NT2/D1 (cell line): Measurements from ENCODE around the gene RAX2.

Experiments used
- DNase-seq: peaks from one replicate; pipeline ENCODE4 v3.0.0-alpha.2; 2011; ENCODE audit warnings: low read depth, low spot score
- H3K27me3 ChIP-seq: 2 replicates; pipeline ENCODE4 v1.6.0; 2011; ENCODE audit warnings: mild to moderate bottlenecking; ENCODE audit not compliant: insufficient read length, insufficient read depth
- H3K36me3 ChIP-seq: 2 replicates; pipeline ENCODE4 v1.6.1; 2011; ENCODE audit warnings: mild to moderate bottlenecking, low read length, mixed read lengths; ENCODE audit not compliant: insufficient read depth, insufficient read length
- H3K4me1 ChIP-seq: 2 replicates; pipeline ENCODE4 v1.5.1; 2011; ENCODE audit not compliant: insufficient read depth, insufficient read length
- H3K4me3 ChIP-seq: 2 replicates; pipeline ENCODE4 v1.5.1; 2011; ENCODE audit warnings: low read depth; ENCODE audit not compliant: insufficient read length
- H3K9ac ChIP-seq: 2 replicates; pipeline ENCODE4 v1.6.0; 2011; ENCODE audit warnings: low read depth; ENCODE audit not compliant: insufficient read length
- H3K9me3 ChIP-seq: 2 replicates; pipeline ENCODE4 v1.5.1; 2011; ENCODE audit warnings: mild to moderate bottlenecking, low read length; ENCODE audit not compliant: insufficient read depth
- SUZ12 ChIP-seq: IDR thresholded peaks from 2 replicates; pipeline ENCODE4 v1.6.1; 2011; ENCODE audit not compliant: insufficient read length, insufficient read depth; ENCODE audit errors: extremely low read depth
- YY1 ChIP-seq: IDR thresholded peaks from 2 replicates; pipeline ENCODE4 v1.6.1; 2011; ENCODE audit not compliant: insufficient read length, insufficient read depth
- ZNF274 ChIP-seq: IDR thresholded peaks from 2 replicates; pipeline ENCODE4 v1.6.1; 2011; ENCODE audit warnings: mild to moderate bottlenecking, low read depth, low read length

RAX2 gene

GRCh38 chr19:3725121-3725520 lies 46.9 kb downstream of the RAX2 start:
- Histone ChIP-seq H3K9me3 (no peaks in the 10 kb centered on the region), H3K4me3 (no peak overlapping the region), H3K27me3 (no peaks in the 10 kb centered on the region), H3K9ac (no peak overlapping the region), H3K36me3 (no peaks in the 10 kb centered on the region), H3K4me1 (peaks cover 24% of the 10 kb centered on the region)
- TF ChIP-seq SUZ12 (no peak), ZNF274 (no peak), YY1 (no peak)
- DNase-seq: no peak

GRCh38 chr19:3723883-3724282 lies 48.1 kb downstream of the RAX2 start:
- TF ChIP-seq SUZ12 (no peak), YY1 (no peak), ZNF274 (no peak)
- DNase-seq: no peak
- Histone ChIP-seq H3K9me3 (no peaks in the 10 kb centered on the region), H3K4me3 (no peak overlapping the region), H3K4me1 (peaks cover 20% of the 10 kb centered on the region), H3K36me3 (no peaks in the 10 kb centered on the region), H3K9ac (peak overlapping the region; percentile 23), H3K27me3 (no peaks in the 10 kb centered on the region)

DNA sequence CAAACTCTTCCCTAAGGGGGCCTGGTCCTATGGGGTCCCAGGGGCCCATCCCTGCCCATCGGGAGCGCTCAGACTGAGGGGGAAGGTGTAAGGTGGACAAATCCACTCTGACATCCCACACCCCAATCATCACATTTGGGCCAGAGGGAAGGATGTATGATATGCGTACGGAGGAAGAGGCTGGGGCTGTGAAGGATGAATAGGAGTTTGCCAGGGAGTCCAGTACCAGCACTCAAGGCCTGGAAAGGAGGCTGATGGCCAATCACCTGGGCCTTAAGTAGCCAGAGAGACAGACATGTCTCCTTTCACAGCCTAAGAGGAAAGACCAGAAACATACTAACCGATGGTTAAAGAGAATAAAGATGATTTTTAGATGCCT lies 48.9 kb downstream of the RAX2 start:
- Histone ChIP-seq H3K27me3 (no peaks in the 10 kb centered on the region), H3K4me1 (peaks cover 15% of the 10 kb centered on the region), H3K9me3 (no peaks in the 10 kb centered on the region), H3K4me3 (peak overlapping the region; percentile 9), H3K9ac (no peak overlapping the region), H3K36me3 (no peaks in the 10 kb centered on the region)
- TF ChIP-seq YY1 (no peak), SUZ12 (no peak), ZNF274 (no peak)
- DNase-seq: no peak

DNA sequence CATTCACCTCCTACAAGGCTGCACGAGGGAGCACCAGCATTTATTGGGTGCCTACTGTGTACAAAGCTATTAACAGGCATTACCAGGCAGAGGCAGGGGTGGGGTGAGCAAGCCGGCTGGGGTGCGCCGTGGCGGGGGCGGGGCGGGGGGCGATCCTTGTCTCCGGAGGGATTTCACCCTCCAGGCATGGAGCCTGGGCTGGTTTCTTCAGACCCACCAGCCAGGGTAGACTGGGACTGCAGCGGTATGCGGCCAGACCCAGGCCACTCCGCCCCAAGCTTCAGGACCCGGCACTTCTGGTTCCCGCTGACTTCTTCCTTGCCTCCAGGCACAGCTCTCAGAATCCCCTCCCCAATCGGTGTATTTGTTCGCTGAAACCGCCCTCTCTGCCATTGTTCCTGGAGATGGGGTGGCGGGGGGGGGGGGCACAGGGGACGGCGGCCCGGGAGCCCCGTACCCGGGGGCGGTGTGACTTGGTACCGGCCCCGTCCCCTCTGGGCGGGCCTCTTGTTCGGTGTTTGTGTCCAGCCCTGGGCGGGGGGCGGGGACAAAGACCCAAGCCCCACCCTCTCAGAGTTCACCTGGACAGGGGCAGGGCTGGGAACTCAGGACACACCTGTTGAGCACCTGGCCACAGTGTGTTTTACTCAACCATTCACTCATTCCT lies 49.5 kb downstream of the RAX2 start:
- TF ChIP-seq ZNF274 (no peak), YY1 (no peak), SUZ12 (no peak)
- no peaks in the 10 kb centered on the region for H3K36me3 ChIP-seq
- no peaks in the 10 kb centered on the region for H3K9me3 ChIP-seq
- peaks cover 15% of the 10 kb centered on the region for H3K4me1 ChIP-seq
- peak overlapping the region; percentile 60 for H3K4me3 ChIP-seq
- no peak for DNase-seq
- no peaks in the 10 kb centered on the region for H3K27me3 ChIP-seq
- peak overlapping the region; percentile 58 for H3K9ac ChIP-seq

- Histone ChIP-seq H3K27me3 (no peaks in the 10 kb centered on the region), H3K36me3 (no peaks in the 10 kb centered on the region), H3K9ac (peak overlapping the region; percentile 58), H3K4me1 (peaks cover 15% of the 10 kb centered on the region), H3K9me3 (no peaks in the 10 kb centered on the region), H3K4me3 (peak overlapping the region; percentile 60)
- TF ChIP-seq YY1: no peak
- TF ChIP-seq SUZ12: no peak
- TF ChIP-seq ZNF274: no peak
- DNase-seq: no peak
These were observed 50.1 kb downstream of the RAX2 start for GRCh38 chr19:3721887-3722442.

DNA sequence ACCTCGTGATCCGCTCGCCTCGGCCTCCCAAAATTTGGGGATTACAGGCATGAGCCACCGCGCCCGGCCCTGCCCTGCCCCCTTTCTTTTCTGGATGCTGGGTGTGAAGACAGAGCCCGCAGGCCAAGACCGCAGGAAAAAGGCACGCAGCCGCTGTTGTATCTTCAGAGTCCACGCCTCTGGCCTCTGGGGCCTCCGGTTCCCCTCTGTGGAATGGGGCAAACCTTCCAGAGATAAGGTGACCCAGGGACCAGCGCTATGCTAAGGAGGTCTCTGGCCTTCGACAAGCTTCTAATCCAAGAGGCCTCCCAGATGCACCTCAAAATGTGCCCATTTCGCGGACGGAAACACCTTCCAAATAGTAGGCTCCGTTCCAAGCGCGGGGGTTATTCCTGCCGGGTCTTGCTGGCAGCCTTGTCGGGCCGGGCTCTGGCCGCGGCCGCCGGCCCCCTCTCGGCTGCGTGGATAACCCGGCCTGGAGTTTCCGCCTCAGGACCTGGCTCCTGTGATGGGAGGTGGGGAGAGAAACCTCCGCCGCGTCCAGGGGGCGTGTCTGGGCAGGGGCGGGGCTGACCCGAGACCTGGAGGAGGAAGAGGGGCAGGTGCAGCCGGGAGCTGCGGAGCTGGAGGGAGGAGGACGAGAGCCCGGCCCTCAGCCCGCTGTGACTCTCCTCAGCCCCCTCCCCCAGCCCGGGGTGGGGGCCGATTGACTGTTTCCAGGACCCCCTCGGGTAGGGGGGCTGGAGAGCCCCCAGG lies 50.7 kb downstream of the RAX2 start:
- H3K9ac ChIP-seq: no peak overlapping the region
- H3K4me3 ChIP-seq: peak overlapping the region; percentile 60
- H3K9me3 ChIP-seq: no peaks in the 10 kb centered on the region
- peak; percentile 97 for DNase-seq
- H3K36me3 ChIP-seq: no peaks in the 10 kb centered on the region
- no peaks in the 10 kb centered on the region for H3K27me3 ChIP-seq
- peaks cover 15% of the 10 kb centered on the region for H3K4me1 ChIP-seq
- TF ChIP-seq ZNF274: no peak
- no peak for TF ChIP-seq SUZ12
- TF ChIP-seq YY1: no peak

- H3K36me3 ChIP-seq: no peaks in the 10 kb centered on the region
- no peak overlapping the region for H3K9ac ChIP-seq
- no peaks in the 10 kb centered on the region for H3K27me3 ChIP-seq
- H3K4me3 ChIP-seq: no peak overlapping the region
- peaks cover 11% of the 10 kb centered on the region for H3K4me1 ChIP-seq
- no peak for DNase-seq
- H3K9me3 ChIP-seq: no peaks in the 10 kb centered on the region
- TF ChIP-seq YY1 (no peak), ZNF274 (no peak), SUZ12 (no peak)
These were observed 51.6 kb downstream of the RAX2 start for GRCh38 chr19:3720349-3720917.
